Pancreas (tissue), 10 donors: ENCODE data around the gene CDA. TPM values are rescaled to one million over a fixed set of nuclear protein-coding genes. Genes with fewer than 3 reads are reported as not detected.

Experiments
- ATAC-seq, 4 donors: fragments of 200-7000 bp; cut with Tn5 transposase; one replicate each; pipeline versions ENCODE4 v1.8.0 to v1.9.1; 2020; ENCODE audit warnings: mild to moderate bottlenecking in 4 of 4, moderate library complexity in 4 of 4
- DNase-seq, 6 donors: peaks; one replicate each; pipeline ENCODE4 v3.0.0-alpha.2; 2020
- FAIRE-seq: peaks from 2 replicates; lab custom pipeline; 2012; peaks lifted over from hg19 to GRCh38; lab: Jason Lieb, UNC
- H3K27ac ChIP-seq, 4 donors: fragments of 200-600 bp; sonication (generic); 1 replicate in 3 of 4; 2 replicates in 1 of 4; pipeline versions ENCODE4 v1.5.0 to v1.8.0; 2020
- H3K27me3 ChIP-seq, 4 donors: fragments of 200-600 bp; one replicate each; pipeline ENCODE4 v1.8.0; 2021
- H3K36me3 ChIP-seq, 3 donors: fragments of 200-600 bp; sonication (generic) in 1 of 3; one replicate each; pipeline versions ENCODE4 v1.5.0 to v1.8.0; 2020 to 2021
- H3K4me1 ChIP-seq, 3 donors: fragments of 200-600 bp; one replicate each; pipeline ENCODE4 v1.8.0; 2021
- H3K4me3 ChIP-seq, 4 donors: fragments of 200-600 bp; sonication (generic) in 2 of 4; one replicate each; pipeline versions ENCODE4 v1.5.0 to v1.8.0; 2020 to 2021
- H3K9me3 ChIP-seq, 4 donors: fragments of 200-600 bp; one replicate each; pipeline ENCODE4 v1.8.0; 2021
- WGBS, 2 donors: extraction: QIAGEN DNeasy Blood & Tissue Kit; methylation state at CpG; one replicate each; pipeline ENCODE4 v1.1.7; 2013; 5-methylcytosine and 5-hydroxymethylcytosine counted together
- intact Hi-C, 3 donors: fragments of 100-400 bp; cut with DNase I; formaldehyde crosslinking; loops; one replicate each; pipeline versions ENCODE4 v1.11.1 to v1.14.2; 2022
- polyA plus RNA-seq, 2 donors: library from polyadenylated mRNA; stranded (reverse); fragments of 200-250 nt; gene quantifications; one replicate each; pipeline ENCODE4 v1.2.3, GENCODE V29; 2013
- total RNA-seq, 6 donors: library from RNA; stranded (reverse); fragmentation: NEBNext Ultra II Directional in 4 of 6; extraction: Animal tissue kit (Norgen Biotek cat#: 25700) in 4 of 6; gene quantifications; one replicate each; pipeline versions ENCODE4 v1.2.1 to v1.2.4, GENCODE V29; 2021 to 2023
- TF ChIP-seq, protein P1 (sequence below), 4 donors: fragments of 200-600 bp; sonication (generic) in 3 of 4; IDR thresholded peaks; one replicate each; pipeline versions ENCODE4 v1.5.0 to v1.8.0; 2021; ENCODE audit warnings: antibody characterized with exemption in 4 of 4
- donor health status: healthy with polysubstance abuse.
- donor health status: DM: no; HTN: no; CAD: no; lungs with moderate emphysema.
- donor health status: DM: no; HTN: no; CAD: no.
- donor health status: control.
- donor health status: control.
- donor health status: Bipolar disorder and iron deficiency.
- donor health status: DM: yes; HTN: yes; CAD: no.
- donor health status: DM: no; HTN: no; CAD: no.
- donor health status: DM: no; HTN: no; CAD: no.
- donor health status: DM: yes; HTN: yes; CAD: no.

CDA gene
- total and polyA plus RNA-seq, 8 donors: 0.16 to 1.2 (median 0.49) TPM; not detected in 1

DNA sequence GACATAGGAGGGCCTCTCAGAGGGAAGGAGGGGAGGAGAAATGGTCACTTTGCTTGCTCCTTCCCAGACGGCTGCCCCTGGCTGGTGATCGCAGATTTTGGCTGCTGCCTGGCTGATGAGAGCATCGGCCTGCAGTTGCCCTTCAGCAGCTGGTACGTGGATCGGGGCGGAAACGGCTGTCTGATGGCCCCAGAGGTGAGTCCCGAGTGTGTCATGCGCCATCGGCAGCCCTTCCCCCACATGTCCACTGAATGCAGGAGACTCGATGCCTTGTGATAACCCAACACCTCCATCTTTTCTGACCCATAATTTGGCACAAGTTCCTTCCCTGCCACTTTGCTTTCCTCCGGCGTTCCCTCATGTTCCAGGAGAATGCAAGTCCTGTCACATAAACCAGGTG, 59.5 kb downstream of the CDA start:
- 88 to 90% methylated on average over 13 of the region's 13 CpGs for WGBS, 2 donors
- H3K4me3 ChIP-seq: no peak overlapping the region
- H3K4me1 ChIP-seq: no peaks in the 10 kb centered on the region
- TF ChIP-seq, protein P1, sequence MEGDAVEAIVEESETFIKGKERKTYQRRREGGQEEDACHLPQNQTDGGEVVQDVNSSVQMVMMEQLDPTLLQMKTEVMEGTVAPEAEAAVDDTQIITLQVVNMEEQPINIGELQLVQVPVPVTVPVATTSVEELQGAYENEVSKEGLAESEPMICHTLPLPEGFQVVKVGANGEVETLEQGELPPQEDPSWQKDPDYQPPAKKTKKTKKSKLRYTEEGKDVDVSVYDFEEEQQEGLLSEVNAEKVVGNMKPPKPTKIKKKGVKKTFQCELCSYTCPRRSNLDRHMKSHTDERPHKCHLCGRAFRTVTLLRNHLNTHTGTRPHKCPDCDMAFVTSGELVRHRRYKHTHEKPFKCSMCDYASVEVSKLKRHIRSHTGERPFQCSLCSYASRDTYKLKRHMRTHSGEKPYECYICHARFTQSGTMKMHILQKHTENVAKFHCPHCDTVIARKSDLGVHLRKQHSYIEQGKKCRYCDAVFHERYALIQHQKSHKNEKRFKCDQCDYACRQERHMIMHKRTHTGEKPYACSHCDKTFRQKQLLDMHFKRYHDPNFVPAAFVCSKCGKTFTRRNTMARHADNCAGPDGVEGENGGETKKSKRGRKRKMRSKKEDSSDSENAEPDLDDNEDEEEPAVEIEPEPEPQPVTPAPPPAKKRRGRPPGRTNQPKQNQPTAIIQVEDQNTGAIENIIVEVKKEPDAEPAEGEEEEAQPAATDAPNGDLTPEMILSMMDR (IDR thresholded peaks at IDR 0.05): no peak
- no peaks in the 10 kb centered on the region for H3K9me3 ChIP-seq
- no peaks in the 10 kb centered on the region for H3K27me3 ChIP-seq
- peaks cover 10 to 70% (median 21%) of the 10 kb centered on the region in 3 donors for H3K36me3 ChIP-seq
- FAIRE-seq (no peak), DNase-seq (no peak), ATAC-seq (no peak)
- intact Hi-C loops: no loop called here
- no peak overlapping the region for H3K27ac ChIP-seq

DNA sequence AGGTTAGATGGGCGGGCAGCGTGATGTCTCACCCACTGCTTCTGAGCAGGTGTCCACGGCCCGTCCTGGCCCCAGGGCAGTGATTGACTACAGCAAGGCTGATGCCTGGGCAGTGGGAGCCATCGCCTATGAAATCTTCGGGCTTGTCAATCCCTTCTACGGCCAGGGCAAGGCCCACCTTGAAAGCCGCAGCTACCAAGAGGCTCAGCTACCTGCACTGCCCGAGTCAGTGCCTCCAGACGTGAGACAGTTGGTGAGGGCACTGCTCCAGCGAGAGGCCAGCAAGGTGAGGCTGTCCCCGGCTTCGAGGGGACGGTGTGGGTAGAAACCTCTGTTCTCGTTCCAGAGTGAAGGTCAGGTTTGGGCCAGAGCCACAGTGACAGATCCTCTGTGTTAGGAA, 60.0 kb downstream of the CDA start:
- intact Hi-C loops: no loop called here
- ATAC-seq (no peak), FAIRE-seq (no peak), DNase-seq (no peak)
- H3K9me3 ChIP-seq: no peaks in the 10 kb centered on the region
- 87 to 93% methylated on average over 15 of the region's 15 CpGs for WGBS, 2 donors
- TF ChIP-seq, protein P1 (IDR thresholded peaks at IDR 0.05): no peak
- H3K36me3 ChIP-seq: peaks cover 10 to 71% (median 25%) of the 10 kb centered on the region in 3 donors
- no peaks in the 10 kb centered on the region for H3K4me1 ChIP-seq
- no peaks in the 10 kb centered on the region for H3K27me3 ChIP-seq
- no peak overlapping the region for H3K27ac ChIP-seq
- H3K4me3 ChIP-seq: no peak overlapping the region

DNA sequence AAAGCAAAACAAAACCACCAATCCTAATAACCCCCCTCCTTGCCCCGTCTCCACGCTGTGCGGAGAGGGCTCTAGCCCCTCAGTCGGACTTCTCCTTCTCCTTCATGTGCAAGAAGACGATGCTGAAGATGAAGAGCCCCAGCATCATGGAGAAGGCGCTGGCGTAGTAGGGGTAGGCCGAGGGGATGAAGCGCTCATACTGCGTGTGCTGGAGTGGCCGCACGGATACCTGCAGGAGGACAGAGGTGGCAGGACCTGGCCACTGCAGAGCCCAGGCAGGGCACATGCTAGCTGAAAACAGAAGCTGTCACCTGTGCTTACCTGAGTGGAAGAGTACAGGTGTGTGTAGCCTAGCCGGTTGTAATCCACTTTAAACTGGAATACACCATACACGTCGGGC, 63.4 kb downstream of the CDA start:
- intact Hi-C loops: no loop called here
- 94 to 97% methylated on average over 15 of the region's 15 CpGs for WGBS, 2 donors
- no peaks in the 10 kb centered on the region for H3K27me3 ChIP-seq
- H3K9me3 ChIP-seq: no peaks in the 10 kb centered on the region
- peaks cover 10 to 84% (median 42%) of the 10 kb centered on the region in 3 donors for H3K36me3 ChIP-seq
- no peak for FAIRE-seq
- no peak overlapping the region for H3K4me3 ChIP-seq
- H3K27ac ChIP-seq: no peak overlapping the region
- no peaks in the 10 kb centered on the region for H3K4me1 ChIP-seq
- peak in 1 of 4 donors; percentile 6 for ATAC-seq
- no peak for DNase-seq
- TF ChIP-seq, protein P1 (IDR thresholded peaks at IDR 0.05): no peak

DNA sequence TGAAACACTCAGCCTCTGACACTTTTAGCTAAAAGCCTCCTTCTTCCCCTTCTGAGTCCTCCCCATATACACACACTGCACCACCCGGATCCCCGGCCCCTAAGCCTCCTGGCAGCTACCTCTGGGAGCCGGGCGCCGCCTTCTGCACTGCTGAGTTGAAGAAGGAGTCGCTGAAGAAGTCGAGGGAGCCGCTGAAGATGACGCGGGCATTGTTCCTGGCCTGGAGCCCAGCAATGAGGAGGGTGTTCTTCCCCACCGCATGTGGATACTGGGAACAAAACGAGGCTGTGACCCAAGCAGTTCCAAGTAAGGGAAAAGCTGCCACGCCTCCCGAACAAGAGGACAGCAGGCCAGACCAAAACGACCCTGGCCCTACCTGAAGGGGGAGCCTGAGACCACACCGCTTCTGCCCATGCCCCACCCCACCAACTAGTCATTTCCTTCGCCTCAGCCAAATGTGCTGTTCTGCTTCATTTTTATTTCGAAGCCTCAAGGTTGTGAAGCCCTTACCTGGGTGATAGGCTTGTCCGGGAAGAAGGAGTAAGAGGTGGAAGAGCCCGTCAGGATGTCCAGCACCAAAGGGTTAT, 65.3 kb downstream of the CDA start:
- H3K27ac ChIP-seq: no peak overlapping the region
- no peaks in the 10 kb centered on the region for H3K9me3 ChIP-seq
- intact Hi-C loops: no loop called here
- peaks cover 0 to 5% (median 4%) of the 10 kb centered on the region in 3 donors for H3K4me1 ChIP-seq
- ATAC-seq (no peak), FAIRE-seq (no peak), DNase-seq (no peak)
- TF ChIP-seq, protein P1 (IDR thresholded peaks at IDR 0.05): no peak
- peaks cover 10 to 73% (median 49%) of the 10 kb centered on the region in 3 donors for H3K36me3 ChIP-seq
- WGBS, 2 donors: 72 to 80% methylated on average over 20 of the region's 20 CpGs
- H3K27me3 ChIP-seq: no peaks in the 10 kb centered on the region
- no peak overlapping the region for H3K4me3 ChIP-seq

DNA sequence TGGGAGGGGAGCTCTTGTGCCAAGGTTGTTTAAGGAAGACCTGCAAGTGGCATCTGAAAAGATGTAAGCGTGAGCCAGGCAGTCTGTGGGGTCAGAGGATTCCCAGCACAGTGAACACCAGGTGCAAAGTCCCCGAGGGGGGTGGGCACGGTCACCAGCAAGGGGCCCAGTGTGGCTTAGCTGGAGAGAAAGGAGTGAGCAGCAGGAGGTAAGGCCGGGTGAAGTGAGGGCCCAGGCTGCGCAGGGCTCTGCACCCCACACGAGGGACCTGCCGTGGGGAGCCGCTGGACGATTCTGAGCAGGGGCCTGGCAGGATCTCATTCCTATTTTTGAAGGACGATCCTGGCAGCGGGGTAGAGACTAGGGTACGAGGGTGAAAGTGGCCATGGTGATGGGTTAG, 68.1 kb downstream of the CDA start:
- H3K4me3 ChIP-seq: no peak overlapping the region
- no peak overlapping the region for H3K27ac ChIP-seq
- FAIRE-seq: no peak
- H3K4me1 ChIP-seq: peaks cover 0 to 17% (median 17%) of the 10 kb centered on the region in 3 donors
- DNase-seq: no peak
- H3K9me3 ChIP-seq: no peaks in the 10 kb centered on the region
- 73 to 79% methylated on average over 12 of the region's 12 CpGs for WGBS, 2 donors
- peaks cover 5 to 51% (median 40%) of the 10 kb centered on the region in 3 donors for H3K36me3 ChIP-seq
- H3K27me3 ChIP-seq: no peaks in the 10 kb centered on the region
- intact Hi-C loops: no loop called here
- TF ChIP-seq, protein P1 (IDR thresholded peaks at IDR 0.05): no peak
- no peak for ATAC-seq
